GM20000 (cell line): ENCODE data around the gene RGS8.

Experiments
- DNase-seq: peaks from one replicate; pipeline ENCODE4 v3.0.0; 2012; ENCODE audit warnings: low spot score
- CTCF ChIP-seq: IDR thresholded peaks from 2 replicates; pipeline ENCODE4 v1.5.1; 2012; ENCODE audit warnings: mild to moderate bottlenecking, control low read depth; ENCODE audit errors: extremely low read depth, missing control alignments

RGS8 gene

GRCh38 chr1:182713939-182714338 lies 29.6 kb upstream of the RGS8 start:
- TF ChIP-seq CTCF = no peak
- DNase-seq = no peak

GRCh38 chr1:182713492-182713891 lies 29.1 kb upstream of the RGS8 start:
- no peak for DNase-seq

GRCh38 chr1:182709855-182710254 lies 25.5 kb upstream of the RGS8 start:
- DNase-seq = no peak
- no peak for TF ChIP-seq CTCF

More at GRCh38 chr1:182713492-182713891, 29.1 kb upstream of the RGS8 start:
- TF ChIP-seq CTCF = no peak

- no peak for TF ChIP-seq CTCF
- no peak for DNase-seq
Observed at GRCh38 chr1:182709225-182709764, 24.9 kb upstream of the RGS8 start.

GRCh38 chr1:182707122-182707521 lies 22.7 kb upstream of the RGS8 start:
- no peak for TF ChIP-seq CTCF
- DNase-seq = no peak

- no peak for TF ChIP-seq CTCF
- DNase-seq = no peak
Observed at GRCh38 chr1:182704677-182705076, 20.3 kb upstream of the RGS8 start.

- no peak for DNase-seq
Observed at GRCh38 chr1:182703539-182703938, 19.2 kb upstream of the RGS8 start.

More at GRCh38 chr1:182703539-182703938, 19.2 kb upstream of the RGS8 start:
- no peak for TF ChIP-seq CTCF
